Breast epithelium (tissue), 3 donors: ENCODE data around the gene IL13RA2.
A peak's percentile ranks its signal among the peaks of the same experiment; 100 is the strongest.

ENCODE experiments used
- POLR2A ChIP-seq: fragments of 450-650 bp; IDR thresholded peaks from one replicate; pipeline ENCODE4 v1.6.1; 2016; ENCODE audit warnings: antibody characterized with exemption, mild to moderate bottlenecking, moderate library complexity
- POLR2AphosphoS5 ChIP-seq, 3 donors: sonication (generic); formaldehyde crosslinking; IDR thresholded peaks; one replicate each; pipeline ENCODE4 v1.6.1; 2017; ENCODE audit warnings: antibody characterized with exemption in 3 of 3
- TF ChIP-seq, protein P1 (sequence below), 3 donors: fragments of 450-650 bp; IDR thresholded peaks; one replicate each; pipeline ENCODE4 v1.5.1; 2016 to 2017; ENCODE audit warnings: antibody characterized with exemption in 3 of 3, mild to moderate bottlenecking in 3 of 3, moderate library complexity in 3 of 3

DNA sequence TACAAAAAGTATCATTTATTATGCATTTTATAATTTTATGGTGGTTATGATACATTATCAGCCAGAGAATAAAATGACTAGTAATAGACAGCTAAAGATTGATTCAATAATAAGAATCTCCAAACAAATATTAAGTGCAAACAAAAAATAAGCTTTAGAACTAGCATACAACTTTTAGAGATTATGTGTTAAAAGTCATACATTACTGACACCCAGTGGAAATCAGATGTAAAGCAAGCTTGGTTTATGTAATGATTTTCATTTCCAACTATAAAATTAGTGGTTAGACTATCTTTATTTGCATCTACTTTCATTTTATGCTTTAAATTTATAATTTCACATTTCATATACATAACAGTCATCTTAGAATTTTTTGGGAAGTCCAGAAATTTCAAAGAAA is 57.7 kb downstream of the IL13RA2 start:
- TF ChIP-seq POLR2A (no peak), POLR2AphosphoS5 (IDR thresholded peaks at IDR 0.05) (no peak)
- TF ChIP-seq, protein P1, sequence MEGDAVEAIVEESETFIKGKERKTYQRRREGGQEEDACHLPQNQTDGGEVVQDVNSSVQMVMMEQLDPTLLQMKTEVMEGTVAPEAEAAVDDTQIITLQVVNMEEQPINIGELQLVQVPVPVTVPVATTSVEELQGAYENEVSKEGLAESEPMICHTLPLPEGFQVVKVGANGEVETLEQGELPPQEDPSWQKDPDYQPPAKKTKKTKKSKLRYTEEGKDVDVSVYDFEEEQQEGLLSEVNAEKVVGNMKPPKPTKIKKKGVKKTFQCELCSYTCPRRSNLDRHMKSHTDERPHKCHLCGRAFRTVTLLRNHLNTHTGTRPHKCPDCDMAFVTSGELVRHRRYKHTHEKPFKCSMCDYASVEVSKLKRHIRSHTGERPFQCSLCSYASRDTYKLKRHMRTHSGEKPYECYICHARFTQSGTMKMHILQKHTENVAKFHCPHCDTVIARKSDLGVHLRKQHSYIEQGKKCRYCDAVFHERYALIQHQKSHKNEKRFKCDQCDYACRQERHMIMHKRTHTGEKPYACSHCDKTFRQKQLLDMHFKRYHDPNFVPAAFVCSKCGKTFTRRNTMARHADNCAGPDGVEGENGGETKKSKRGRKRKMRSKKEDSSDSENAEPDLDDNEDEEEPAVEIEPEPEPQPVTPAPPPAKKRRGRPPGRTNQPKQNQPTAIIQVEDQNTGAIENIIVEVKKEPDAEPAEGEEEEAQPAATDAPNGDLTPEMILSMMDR (IDR thresholded peaks at IDR 0.05): peak in 2 of 3 donors; percentile 27 to 41
